Chondrocyte (in vitro differentiated cells): ENCODE data around the gene DENND4A. TPM values are rescaled to one million over a fixed set of nuclear protein-coding genes. Genes with fewer than 3 reads are reported as not detected.

ENCODE experiments used
- DNase-seq: peaks from one replicate; pipeline ENCODE4 v3.0.0; 2021; ENCODE audit warnings: mixed read lengths, low spot score
- H3K27ac Mint-ChIP-seq: one replicate; pipeline ENCODE4 v1.8.0; 2021; ENCODE audit warnings: mild to moderate bottlenecking, moderate library complexity, mixed read lengths; ENCODE audit not compliant: unreplicated experiment
- H3K27me3 Mint-ChIP-seq: 2 replicates; pipeline ENCODE4 v1.8.0; 2021; ENCODE audit warnings: low read depth, mixed read lengths
- H3K36me3 Mint-ChIP-seq: 2 replicates; pipeline ENCODE4 v1.8.0; 2021; ENCODE audit warnings: low read depth, mixed read lengths
- H3K4me1 Mint-ChIP-seq: 2 replicates; pipeline ENCODE4 v1.8.0; 2021; ENCODE audit warnings: low read depth, mild to moderate bottlenecking, mixed read lengths
- H3K4me3 Mint-ChIP-seq: one replicate; pipeline ENCODE4 v1.8.0; 2021; ENCODE audit warnings: mild to moderate bottlenecking, moderate library complexity, mixed read lengths; ENCODE audit not compliant: unreplicated experiment
- H3K9me3 Mint-ChIP-seq: 2 replicates; pipeline ENCODE4 v1.8.0; 2021; ENCODE audit warnings: low read depth, mixed read lengths
- CTCF ChIP-seq: fragments of 200-600 bp; sonication (generic); IDR thresholded peaks from 2 replicates; pipeline ENCODE4 v1.5.0; 2021; ENCODE audit warnings: antibody characterized with exemption, mild to moderate bottlenecking, moderate library complexity
- total RNA-seq: library from RNA; stranded (reverse); gene quantifications from 3 replicates; pipeline ENCODE4 v1.2.1, GENCODE V29; 2021

DENND4A gene
- total RNA-seq, 1 donor from 2014 or later, result 9.7 TPM

GRCh38 chr15:65633752-65634151, 158.3 kb downstream of the DENND4A start:
- Mint-ChIP-seq H3K27ac (no peak overlapping the region), H3K27me3 (no peaks in the 10 kb centered on the region), H3K9me3 (no peaks in the 10 kb centered on the region), H3K4me3 (no peak overlapping the region), H3K36me3 (peaks cover 2% of the 10 kb centered on the region), H3K4me1 (peaks cover 6% of the 10 kb centered on the region)
- no peak for DNase-seq
- no peak for TF ChIP-seq CTCF

- no peak for DNase-seq
- Mint-ChIP-seq H3K27me3 (no peaks in the 10 kb centered on the region), H3K36me3 (peaks cover 2% of the 10 kb centered on the region), H3K9me3 (no peaks in the 10 kb centered on the region), H3K4me3 (no peak overlapping the region), H3K27ac (no peak overlapping the region), H3K4me1 (no peaks in the 10 kb centered on the region)
- no peak for TF ChIP-seq CTCF
Observed at GRCh38 chr15:65632780-65633375, 159.2 kb downstream of the DENND4A start.

GRCh38 chr15:65631503-65631902, 160.6 kb downstream of the DENND4A start:
- H3K4me3 Mint-ChIP-seq, result no peak overlapping the region
- H3K36me3 Mint-ChIP-seq, result peaks cover 4% of the 10 kb centered on the region
- no peak for DNase-seq
- no peak for TF ChIP-seq CTCF
- H3K27me3 Mint-ChIP-seq, result no peaks in the 10 kb centered on the region
- no peaks in the 10 kb centered on the region for H3K9me3 Mint-ChIP-seq
- H3K4me1 Mint-ChIP-seq, result no peaks in the 10 kb centered on the region
- H3K27ac Mint-ChIP-seq, result no peak overlapping the region

GRCh38 chr15:65630760-65631159, 161.3 kb downstream of the DENND4A start:
- H3K36me3 Mint-ChIP-seq, result peaks cover 8% of the 10 kb centered on the region
- no peak overlapping the region for H3K27ac Mint-ChIP-seq
- H3K4me3 Mint-ChIP-seq, result no peak overlapping the region
- no peak for TF ChIP-seq CTCF
- no peaks in the 10 kb centered on the region for H3K4me1 Mint-ChIP-seq
- no peaks in the 10 kb centered on the region for H3K9me3 Mint-ChIP-seq
- DNase-seq, result no peak
- H3K27me3 Mint-ChIP-seq, result no peaks in the 10 kb centered on the region

- TF ChIP-seq CTCF, result no peak
- no peak overlapping the region for H3K4me3 Mint-ChIP-seq
- peaks cover 15% of the 10 kb centered on the region for H3K36me3 Mint-ChIP-seq
- H3K9me3 Mint-ChIP-seq, result no peaks in the 10 kb centered on the region
- no peak overlapping the region for H3K27ac Mint-ChIP-seq
- H3K4me1 Mint-ChIP-seq, result no peaks in the 10 kb centered on the region
- no peak for DNase-seq
- no peaks in the 10 kb centered on the region for H3K27me3 Mint-ChIP-seq
Observed at GRCh38 chr15:65629548-65629947, 162.5 kb downstream of the DENND4A start.
